HepG2 (cell line): ENCODE data around the gene SHISA6. TPM values are rescaled to one million over a fixed set of nuclear protein-coding genes. Genes with fewer than 3 reads are reported as not detected.

Experiments used
- ATAC-seq: fragments of 200-7000 bp; cut with Tn5 transposase; 3 replicates; pipeline ENCODE4 v1.9.1; 2020; ENCODE audit warnings: mild to moderate bottlenecking, moderate library complexity
- BruUV-seq: library from RNA; stranded (reverse); fragments of 400-500 nt; replicated peaks from 2 replicates; lab custom pipeline; 2021; lab: Mats Ljungman, UMichigan
- CTCF ChIA-PET: fragments of 300-600 bp; formaldehyde crosslinking; extraction: SDS; loops from one replicate; lab custom pipeline; 2021; ENCODE audit warnings: low total read pairs, inconsistent platforms, low intra/inter-chr PET ratio; lab: Yijun Ruan, JAX
- POLR2A ChIA-PET: fragments of 350-600 bp; sonication (Branson Sonifier 250); formaldehyde crosslinking; loops from one replicate; lab custom pipeline; 2020; ENCODE audit warnings: antibody characterized with exemption, inconsistent platforms; lab: Yijun Ruan, JAX
- DNase-seq: peaks from one replicate; pipeline ENCODE4 v3.0.0-alpha.2; 2015; ENCODE audit warnings: low spot score
- FAIRE-seq: peaks from 3 replicates; lab custom pipeline; 2011; peaks lifted over from hg19 to GRCh38; lab: Jason Lieb, UNC
- H2AFZ ChIP-seq: one replicate; pipeline ENCODE4 v1.6.1; 2011; ENCODE audit warnings: low read length, inconsistent platforms
- H3K27ac ChIP-seq: fragments of 300-600 bp; 3 replicates; pipeline ENCODE4 v1.8.0; 2011; ENCODE audit warnings: mixed run types, mild to moderate bottlenecking, mixed read lengths, low read length, inconsistent platforms; ENCODE audit not compliant: insufficient read depth; ENCODE audit errors: extremely low read length
- H3K27me3 ChIP-seq, 2 experiments: fragments of 200-600 bp in 1 of 2; 2 replicates in 1 of 2; 3 replicates in 1 of 2; pipeline versions ENCODE4 v1.6.0 to v1.8.0; 2011; ENCODE audit warnings: low read length in 2 of 2, mild to moderate bottlenecking in 2 of 2, moderate library complexity in 2 of 2, inconsistent platforms in 1 of 2; ENCODE audit not compliant: insufficient read depth in 2 of 2, control insufficient read depth in 1 of 2
- H3K36me3 ChIP-seq, 2 experiments: fragments of 200-600 bp in 1 of 2; replicated peaks in 1 of 2; 2 replicates in 1 of 2; 3 replicates in 1 of 2; pipeline versions ENCODE4 v1.5.1 to v1.8.0; 2011; ENCODE audit warnings: low read length in 2 of 2, inconsistent platforms in 1 of 2; ENCODE audit not compliant: insufficient read depth in 2 of 2, control insufficient read depth in 1 of 2
- H3K4me1 ChIP-seq: 2 replicates; pipeline ENCODE4 v1.5.1; 2012; ENCODE audit warnings: low read length, inconsistent platforms; ENCODE audit not compliant: insufficient read depth
- H3K4me2 ChIP-seq: 2 replicates; pipeline ENCODE4 v1.6.0; 2011; ENCODE audit warnings: low read depth, low read length, inconsistent platforms
- H3K4me3 ChIP-seq, 3 experiments: fragments of 200-600 bp in 1 of 3; sonication (generic), shearing (Covaris generic) in 1 of 3; replicated peaks in 1 of 3; 2 replicates each; pipeline ENCODE4 v1.5.1; 2011 to 2016; ENCODE audit warnings: low read length in 3 of 3, inconsistent platforms in 2 of 3, low read depth in 2 of 3, mild to moderate bottlenecking in 2 of 3, control low read depth in 1 of 3, mixed read lengths in 1 of 3; ENCODE audit not compliant: insufficient read depth in 1 of 3
- H3K79me2 ChIP-seq: one replicate; pipeline ENCODE4 v1.6.1; 2011; ENCODE audit warnings: low read length, inconsistent platforms; ENCODE audit not compliant: insufficient read depth
- H3K9ac ChIP-seq: 2 replicates; pipeline ENCODE4 v1.6.0; 2011; ENCODE audit warnings: mild to moderate bottlenecking, low read depth, low read length, inconsistent platforms; ENCODE audit not compliant: insufficient read depth
- H3K9me3 ChIP-seq: 2 replicates; pipeline ENCODE4 v1.5.1; 2012; ENCODE audit warnings: mild to moderate bottlenecking, low read length
- H4K20me1 ChIP-seq: 2 replicates; pipeline ENCODE4 v1.6.0; 2011; ENCODE audit warnings: inconsistent platforms, mild to moderate bottlenecking, low read length, moderate library complexity; ENCODE audit not compliant: insufficient read depth
- AKNA ChIP-seq: sonication (generic); formaldehyde crosslinking; IDR thresholded peaks from 2 replicates; pipeline ENCODE4 v1.4.0; 2020; ENCODE audit warnings: missing genetic modification reagents, borderline replicate concordance
- ARNTL ChIP-seq: sonication (generic); formaldehyde crosslinking; IDR thresholded peaks from 2 replicates; pipeline ENCODE4 v1.4.0; 2020; ENCODE audit warnings: mild to moderate bottlenecking, missing genetic modification reagents
- ELF4 ChIP-seq: sonication (generic); formaldehyde crosslinking; IDR thresholded peaks from 2 replicates; pipeline ENCODE4 v1.5.0; 2020; ENCODE audit warnings: missing genetic modification reagents, mild to moderate bottlenecking, moderate library complexity, borderline replicate concordance
- FOXO1 ChIP-seq: sonication (generic); formaldehyde crosslinking; IDR thresholded peaks from 2 replicates; pipeline ENCODE4 v1.4.0; 2020; ENCODE audit warnings: missing genetic modification reagents
- HDAC6 ChIP-seq: fragments of 200-600 bp; sonication (generic); IDR thresholded peaks from 2 replicates; pipeline ENCODE4 v1.7.0; 2017; ENCODE audit warnings: mild to moderate bottlenecking, antibody characterized with exemption, low read length, low read depth
- HNF4A ChIP-seq: sonication (generic); formaldehyde crosslinking; IDR thresholded peaks from 2 replicates; pipeline ENCODE4 v1.4.0; 2020; ENCODE audit warnings: missing genetic modification reagents
- MLXIP ChIP-seq: sonication (generic); formaldehyde crosslinking; IDR thresholded peaks from 2 replicates; pipeline ENCODE4 v1.9.0; 2021; ENCODE audit warnings: missing genetic modification reagents, borderline replicate concordance
- NCOA2 ChIP-seq: sonication (generic); formaldehyde crosslinking; IDR thresholded peaks from 2 replicates; pipeline ENCODE4 v1.8.0; 2022; ENCODE audit warnings: inconsistent platforms
- ONECUT2 ChIP-seq: sonication (generic); formaldehyde crosslinking; IDR thresholded peaks from 2 replicates; pipeline ENCODE4 v1.4.0; 2020; ENCODE audit warnings: missing genetic modification reagents
- RBAK ChIP-seq: sonication (generic); formaldehyde crosslinking; IDR thresholded peaks from 2 replicates; pipeline ENCODE4 v1.5.1; 2020; ENCODE audit warnings: mild to moderate bottlenecking, missing genetic modification reagents
- SIX1 ChIP-seq: sonication (generic); formaldehyde crosslinking; IDR thresholded peaks from 2 replicates; pipeline ENCODE4 v1.4.0; 2020; ENCODE audit warnings: missing genetic modification reagents, borderline replicate concordance
- SMYD3 ChIP-seq: sonication (generic); formaldehyde crosslinking; IDR thresholded peaks from 2 replicates; pipeline ENCODE4 v1.8.1; 2023; ENCODE audit warnings: mild to moderate bottlenecking, missing genetic modification reagents
- ZBTB14 ChIP-seq: sonication (generic); formaldehyde crosslinking; IDR thresholded peaks from 2 replicates; pipeline ENCODE4 v1.4.0; 2020; ENCODE audit warnings: missing genetic modification reagents
- ZC3H4 ChIP-seq: sonication (generic); formaldehyde crosslinking; IDR thresholded peaks from 2 replicates; pipeline ENCODE4 v1.4.0; 2020; ENCODE audit warnings: missing genetic modification reagents, borderline replicate concordance
- ZNF160 ChIP-seq: sonication (generic); formaldehyde crosslinking; IDR thresholded peaks from 2 replicates; pipeline ENCODE4 v1.8.0; 2022; ENCODE audit warnings: mild to moderate bottlenecking, inconsistent platforms, missing genetic modification reagents
- ZNF44 ChIP-seq: sonication (generic); formaldehyde crosslinking; IDR thresholded peaks from 2 replicates; pipeline ENCODE4 v1.5.1; 2020; ENCODE audit warnings: mild to moderate bottlenecking, missing genetic modification reagents
- ZSCAN20 ChIP-seq: sonication (generic); formaldehyde crosslinking; IDR thresholded peaks from 2 replicates; pipeline ENCODE4 v1.4.0; 2020; ENCODE audit warnings: missing genetic modification reagents, mild to moderate bottlenecking, borderline replicate concordance
- WGBS: methylation state at CpG from one replicate; pipeline ENCODE4 v1.1.6; 2017; ENCODE audit warnings: low lambda C conversion rate; 5-methylcytosine and 5-hydroxymethylcytosine counted together
- in situ Hi-C: cut with HindIII; loops from 2 replicates; pipeline ENCODE4 v1.10.0; 2017; ENCODE audit warnings: low pct_unique_long_range_greater_than_20kb; ENCODE audit not compliant: extremely low pct_ligation_motif_present
- intact Hi-C: fragments of 100-400 bp; cut with micrococcal nuclease; formaldehyde crosslinking; loops from one replicate; pipeline ENCODE4 v1.10.0; 2022; ENCODE audit not compliant: unreplicated experiment
- polyA plus RNA-seq, 8 experiments: library from polyadenylated mRNA; depleted of rRNA in 3 of 8; stranded (reverse) in 7 of 8; unstranded in 1 of 8; fragments of >200 nt; fragmentation: Illumina TruSeq in 4 of 8; extraction: Trizol in 4 of 8; gene quantifications; 2 replicates each; pipeline versions ENCODE4 v1.2.1 to v1.2.3, GENCODE V29; 2011 to 2016; ENCODE audit warnings: low read depth in 4 of 8, missing spikeins in 1 of 8, mixed read lengths in 1 of 8; ENCODE audit not compliant: insufficient read depth in 1 of 8
- total RNA-seq, 5 experiments: library from RNA; depleted of rRNA; stranded (reverse); fragments of >200 nt; fragmentation: Illumina TruSeq; extraction: Trizol; gene quantifications; 2 replicates each; pipeline ENCODE4 v1.2.3, GENCODE V29; 2016; ENCODE audit warnings: low read depth in 1 of 5

The SHISA6 gene
- total and polyA plus RNA-seq, 2 of the 13 experiments (the other 11 are each of a cell fraction or from before 2014, with no cell fraction given): not detected

GRCh38 chr17:11430751-11431150 lies 189.7 kb downstream of the SHISA6 start (continued):
- TF ChIP-seq ZNF160 (no peak), AKNA (CRISPR knock-in tag) (no peak), FOXO1 (CRISPR knock-in tag) (no peak), ZC3H4 (CRISPR knock-in tag) (no peak), NCOA2 (CRISPR knock-in tag) (no peak), ZSCAN20 (CRISPR knock-in tag) (no peak)
- TF ChIP-seq, all 625 proteins: peak for 0

GRCh38 chr17:11438673-11439072 lies 197.7 kb downstream of the SHISA6 start:
- Histone ChIP-seq H3K9ac (no peak overlapping the region), H3K27ac (no peak overlapping the region), H3K27me3 (no peaks in the 10 kb centered on the region), H4K20me1 (no peaks in the 10 kb centered on the region), H3K36me3 (no peaks in the 10 kb centered on the region), H3K4me2 (no peak overlapping the region), H3K79me2 (no peaks in the 10 kb centered on the region), H3K4me1 (no peaks in the 10 kb centered on the region), H2AFZ (no peak overlapping the region), H3K4me3 (no peak overlapping the region), H3K9me3 (no peaks in the 10 kb centered on the region)
- in situ Hi-C loops (no loop called here), intact Hi-C loops (no loop called here)
- no peak for ATAC-seq
- no peak for DNase-seq
- FAIRE-seq: no peak
- 14% methylated on average over 4 of the region's 4 CpGs for WGBS
- BruUV-seq: no TSS peak
- ChIA-PET POLR2A (no interaction called here), CTCF (no interaction called here)
- TF ChIP-seq HDAC6 (no peak), SIX1 (no peak), ARNTL (CRISPR knock-in tag) (no peak), SMYD3 (CRISPR knock-in tag) (no peak), ONECUT2 (CRISPR knock-in tag) (no peak), MLXIP (no peak), ELF4 (no peak), HNF4A (no peak), ZBTB14 (CRISPR knock-in tag) (no peak), RBAK (CRISPR knock-in tag) (no peak), ZNF44 (CRISPR knock-in tag) (no peak)
